Liver (tissue), 9 donors: ENCODE data around the gene TH. TPM values are rescaled to one million over a fixed set of nuclear protein-coding genes. Genes with fewer than 3 reads are reported as not detected.

ENCODE experiments used
- DNase-seq: peaks from one replicate; pipeline ENCODE4 v3.0.0-alpha.2; 2017; ENCODE audit warnings: low spot score
- H3K27ac ChIP-seq, 2 donors: one replicate each; pipeline ENCODE4 v1.7.0; 2013; ENCODE audit warnings: inconsistent platforms in 2 of 2, low read length in 2 of 2, control low read depth in 1 of 2, low read depth in 1 of 2, mild to moderate bottlenecking in 1 of 2
- H3K27me3 ChIP-seq, 4 donors: one replicate each; pipeline versions ENCODE4 v1.6.1 to v1.7.0; 2013; ENCODE audit warnings: low read length in 3 of 4, inconsistent platforms in 1 of 4, mild to moderate bottlenecking in 1 of 4, moderate library complexity in 1 of 4; ENCODE audit not compliant: control insufficient read depth in 4 of 4, insufficient read depth in 4 of 4
- H3K36me3 ChIP-seq, 4 donors: one replicate each; pipeline versions ENCODE4 v1.6.1 to v1.7.0; 2013; ENCODE audit warnings: low read length in 3 of 4, mild to moderate bottlenecking in 3 of 4, low read depth in 1 of 4, moderate library complexity in 1 of 4; ENCODE audit not compliant: control insufficient read depth in 4 of 4, insufficient read depth in 3 of 4
- H3K4me1 ChIP-seq, 4 donors: one replicate each; pipeline versions ENCODE4 v1.6.1 to v1.7.0; 2013; ENCODE audit warnings: low read length in 3 of 4, mild to moderate bottlenecking in 3 of 4, moderate library complexity in 1 of 4; ENCODE audit not compliant: control insufficient read depth in 4 of 4, insufficient read depth in 4 of 4
- H3K4me3 ChIP-seq, 3 donors: one replicate each; pipeline versions ENCODE4 v1.6.1 to v1.7.0; 2013; ENCODE audit warnings: low read length in 3 of 3, control low read depth in 1 of 3, low read depth in 1 of 3, mild to moderate bottlenecking in 1 of 3
- H3K9ac ChIP-seq, 2 donors: one replicate each; pipeline ENCODE4 v1.7.0; 2013; ENCODE audit warnings: low read length in 2 of 2, mild to moderate bottlenecking in 2 of 2, moderate library complexity in 2 of 2, control low read depth in 1 of 2, low read depth in 1 of 2
- H3K9me3 ChIP-seq, 4 donors: one replicate each; pipeline versions ENCODE4 v1.6.1 to v1.7.0; 2013; ENCODE audit warnings: low read length in 3 of 4; ENCODE audit not compliant: control insufficient read depth in 4 of 4
- ATF3 ChIP-seq: IDR thresholded peaks from 2 replicates; pipeline ENCODE4 v1.6.1; 2016; ENCODE audit warnings: antibody characterized with exemption
- CTCF ChIP-seq: fragments of 150-350 bp; IDR thresholded peaks from 2 replicates; pipeline ENCODE4 v1.5.1; 2017; ENCODE audit warnings: improper control_type of control experiment, low read depth, low read length; ENCODE audit not compliant: missing input control
- EGR1 ChIP-seq, 2 donors: IDR thresholded peaks; 2 replicates each; pipeline ENCODE4 v1.6.1; 2016 to 2018; ENCODE audit warnings: antibody characterized with exemption in 2 of 2, low read depth in 2 of 2
- FOXA1 ChIP-seq: IDR thresholded peaks from 2 replicates; pipeline ENCODE4 v1.6.1; 2016; ENCODE audit warnings: antibody characterized with exemption
- FOXA2 ChIP-seq: IDR thresholded peaks from 2 replicates; pipeline ENCODE4 v1.6.1; 2016; ENCODE audit warnings: antibody characterized with exemption
- GABPA ChIP-seq, 2 donors: IDR thresholded peaks in 1 of 2; conservative IDR thresholded peaks in 1 of 2; 2 replicates each; pipeline ENCODE4 v1.6.1; 2016; ENCODE audit warnings: antibody characterized with exemption in 2 of 2, mild to moderate bottlenecking in 1 of 2, moderate library complexity in 1 of 2
- HNF4A ChIP-seq, 2 donors: conservative IDR thresholded peaks; 2 replicates each; pipeline ENCODE4 v1.6.1; 2016; ENCODE audit warnings: antibody characterized with exemption in 2 of 2, mild to moderate bottlenecking in 2 of 2
- HNF4G ChIP-seq: IDR thresholded peaks from 2 replicates; pipeline ENCODE4 v1.6.1; 2016; ENCODE audit warnings: antibody characterized with exemption
- JUND ChIP-seq, 2 donors: IDR thresholded peaks; 2 replicates each; pipeline ENCODE4 v1.6.1; 2016; ENCODE audit warnings: antibody characterized with exemption in 2 of 2
- NR2F2 ChIP-seq: IDR thresholded peaks from 2 replicates; pipeline ENCODE4 v1.6.1; 2016; ENCODE audit warnings: antibody characterized with exemption
- REST ChIP-seq: IDR thresholded peaks from 2 replicates; pipeline ENCODE4 v1.6.1; 2016; ENCODE audit warnings: antibody characterized with exemption, mild to moderate bottlenecking
- RXRA ChIP-seq, 2 donors: IDR thresholded peaks; 2 replicates each; pipeline ENCODE4 v1.6.1; 2017 to 2018; ENCODE audit warnings: antibody characterized with exemption in 2 of 2, mild to moderate bottlenecking in 1 of 2
- SP1 ChIP-seq: IDR thresholded peaks from 2 replicates; pipeline ENCODE4 v1.6.1; 2018; ENCODE audit warnings: antibody characterized with exemption, mild to moderate bottlenecking
- TAF1 ChIP-seq: conservative IDR thresholded peaks from 2 replicates; pipeline ENCODE4 v1.6.1; 2016; ENCODE audit warnings: antibody characterized with exemption, mild to moderate bottlenecking
- YY1 ChIP-seq: IDR thresholded peaks from 2 replicates; pipeline ENCODE4 v1.6.1; 2016; ENCODE audit warnings: antibody characterized with exemption, mild to moderate bottlenecking
- ZBTB33 ChIP-seq: IDR thresholded peaks from 2 replicates; pipeline ENCODE4 v1.6.1; 2016; ENCODE audit warnings: antibody characterized with exemption
- WGBS: extraction: QIAGEN DNeasy Blood & Tissue Kit; methylation state at CpG from one replicate; pipeline ENCODE4 v1.1.7; 2013; 5-methylcytosine and 5-hydroxymethylcytosine counted together
- polyA plus RNA-seq, 2 donors: library from polyadenylated mRNA; stranded (reverse) in 1 of 2; unstranded in 1 of 2; fragments of 200-250 nt in 1 of 2; fragments of >200 nt in 1 of 2; fragmentation: Nextera tagmentation in 1 of 2; extraction: Ambion mirVana in 1 of 2; gene quantifications; one replicate each; pipeline versions ENCODE4 v1.2.1 to v1.2.3, GENCODE V29; 2013 to 2015
- total RNA-seq, 2 donors: library from RNA; depleted of rRNA; stranded (reverse); fragments of >200 nt; gene quantifications; one replicate each; pipeline ENCODE4 v1.2.3, GENCODE V29; 2014
- TF ChIP-seq, protein P1 (sequence below): IDR thresholded peaks from 2 replicates; pipeline ENCODE4 v1.6.1; 2016; ENCODE audit warnings: antibody characterized with exemption
- donor health status: healthy.
- donor health status: healthy.
- donor health status: healthy.
- donor health status: healthy.
- donor health status: healthy.

TH gene
- total and polyA plus RNA-seq, 4 donors = 0.13 to 0.24 TPM; not detected in 2

- Histone ChIP-seq H3K27ac (no peak overlapping the region), H3K36me3 (no peaks in the 10 kb centered on the region), H3K9ac (no peak overlapping the region), H3K4me3 (no peak overlapping the region), H3K4me1 (no peaks in the 10 kb centered on the region), H3K9me3 (no peaks in the 10 kb centered on the region), H3K27me3 (peaks cover 0 to 3% (median 3%) of the 10 kb centered on the region in 4 donors)
- 85% methylated on average over 26 of the region's 26 CpGs for WGBS
- DNase-seq = peak; percentile 70
- TF ChIP-seq GABPA (IDR thresholded peaks at IDR 0.05 in 1 of 2, conservative IDR thresholded peaks at IDR 0.05 in 1 of 2) (no peak), RXRA (IDR thresholded peaks at IDR 0.05) (no peak), ATF3 (no peak), JUND (IDR thresholded peaks at IDR 0.05) (no peak), FOXA2 (no peak), CTCF (no peak), SP1 (no peak), FOXA1 (no peak), YY1 (no peak), EGR1 (IDR thresholded peaks at IDR 0.05; ENCODE audit: low read depth in 2 of 2) (no peak), HNF4G (no peak)
These were observed 21.7 kb upstream of the TH start for GRCh38 chr11:2193099-2193887.

DNA sequence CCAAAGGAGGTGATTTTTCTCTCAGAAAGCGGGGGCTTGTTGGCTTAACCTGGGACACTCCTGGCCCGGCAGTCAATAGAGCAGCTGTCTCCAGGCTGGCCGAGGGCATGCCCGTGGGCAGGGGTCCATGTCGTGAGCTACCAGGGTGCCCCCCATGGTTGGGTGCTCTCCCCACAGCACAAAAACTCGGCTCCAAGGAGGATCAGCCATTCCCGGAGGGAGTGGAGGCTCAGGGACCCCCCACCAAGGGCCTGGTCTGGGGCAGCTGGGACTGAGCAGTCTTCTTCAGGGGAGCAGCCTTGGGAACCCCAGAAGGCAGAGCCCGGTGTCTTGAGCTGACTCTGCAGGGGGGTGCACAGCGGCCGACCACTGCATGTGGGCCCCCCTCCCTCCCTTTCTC is 20.8 kb upstream of the TH start:
- H3K4me1 ChIP-seq = no peaks in the 10 kb centered on the region
- H3K36me3 ChIP-seq = no peaks in the 10 kb centered on the region
- no peaks in the 10 kb centered on the region for H3K9me3 ChIP-seq
- H3K4me3 ChIP-seq = no peak overlapping the region
- no peak for DNase-seq
- TF ChIP-seq ATF3 (no peak), HNF4A (conservative IDR thresholded peaks at IDR 0.05) (no peak)
- H3K9ac ChIP-seq = no peak overlapping the region
- 73% methylated on average over 10 of the region's 10 CpGs for WGBS
- peaks cover 0 to 5% (median 3%) of the 10 kb centered on the region in 4 donors for H3K27me3 ChIP-seq
- H3K27ac ChIP-seq = no peak overlapping the region

DNA sequence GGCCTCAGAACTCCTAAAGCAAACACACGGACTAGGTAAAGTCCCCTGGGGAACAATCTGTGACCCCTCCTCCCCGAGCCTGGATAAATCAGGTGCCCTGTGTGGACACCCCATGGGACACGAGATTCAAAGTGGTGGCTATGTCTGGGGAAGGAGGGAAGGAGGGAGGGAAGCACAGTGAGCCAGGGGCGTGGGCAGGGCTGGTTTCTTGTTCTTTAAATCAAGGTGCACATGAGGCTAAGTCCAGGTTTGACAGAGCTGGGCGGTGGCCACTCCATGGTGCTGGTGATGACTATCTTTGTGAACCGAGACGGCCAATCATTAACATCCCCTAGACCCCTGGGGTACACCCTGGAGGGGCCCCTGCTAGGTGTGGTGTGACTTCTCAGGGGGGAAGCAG is 20.3 kb upstream of the TH start:
- Histone ChIP-seq H3K9ac (no peak overlapping the region), H3K27me3 (peaks cover 0 to 5% (median 3%) of the 10 kb centered on the region in 4 donors), H3K9me3 (no peaks in the 10 kb centered on the region), H3K27ac (no peak overlapping the region), H3K4me3 (no peak overlapping the region), H3K4me1 (no peaks in the 10 kb centered on the region), H3K36me3 (no peaks in the 10 kb centered on the region)
- 66% methylated on average over 7 of the region's 7 CpGs for WGBS
- no peak for DNase-seq
- TF ChIP-seq CTCF = no peak
- TF ChIP-seq ZBTB33 = no peak
- no peak for TF ChIP-seq YY1
- TF ChIP-seq, protein P1, sequence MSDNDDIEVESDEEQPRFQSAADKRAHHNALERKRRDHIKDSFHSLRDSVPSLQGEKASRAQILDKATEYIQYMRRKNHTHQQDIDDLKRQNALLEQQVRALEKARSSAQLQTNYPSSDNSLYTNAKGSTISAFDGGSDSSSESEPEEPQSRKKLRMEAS = no peak
- TF ChIP-seq FOXA1 = no peak
- TF ChIP-seq NR2F2 = no peak
- TF ChIP-seq JUND (IDR thresholded peaks at IDR 0.05) = no peak
- no peak for TF ChIP-seq REST
- TF ChIP-seq TAF1 = no peak
- no peak for TF ChIP-seq FOXA2
